HG02870 (cell line): ENCODE results near the gene DAZAP1.

Experiments used
- ATAC-seq: cut with Tn5 transposase; IDR thresholded peaks from one replicate; pipeline ENCODE4 v1.9.1; 2021; ENCODE audit warnings: mild to moderate bottlenecking, moderate library complexity; ENCODE audit not compliant: unreplicated experiment

DAZAP1 gene

GRCh38 chr19:1455336-1456120, 48.1 kb downstream of the DAZAP1 start:
- no peak for ATAC-seq

DNA sequence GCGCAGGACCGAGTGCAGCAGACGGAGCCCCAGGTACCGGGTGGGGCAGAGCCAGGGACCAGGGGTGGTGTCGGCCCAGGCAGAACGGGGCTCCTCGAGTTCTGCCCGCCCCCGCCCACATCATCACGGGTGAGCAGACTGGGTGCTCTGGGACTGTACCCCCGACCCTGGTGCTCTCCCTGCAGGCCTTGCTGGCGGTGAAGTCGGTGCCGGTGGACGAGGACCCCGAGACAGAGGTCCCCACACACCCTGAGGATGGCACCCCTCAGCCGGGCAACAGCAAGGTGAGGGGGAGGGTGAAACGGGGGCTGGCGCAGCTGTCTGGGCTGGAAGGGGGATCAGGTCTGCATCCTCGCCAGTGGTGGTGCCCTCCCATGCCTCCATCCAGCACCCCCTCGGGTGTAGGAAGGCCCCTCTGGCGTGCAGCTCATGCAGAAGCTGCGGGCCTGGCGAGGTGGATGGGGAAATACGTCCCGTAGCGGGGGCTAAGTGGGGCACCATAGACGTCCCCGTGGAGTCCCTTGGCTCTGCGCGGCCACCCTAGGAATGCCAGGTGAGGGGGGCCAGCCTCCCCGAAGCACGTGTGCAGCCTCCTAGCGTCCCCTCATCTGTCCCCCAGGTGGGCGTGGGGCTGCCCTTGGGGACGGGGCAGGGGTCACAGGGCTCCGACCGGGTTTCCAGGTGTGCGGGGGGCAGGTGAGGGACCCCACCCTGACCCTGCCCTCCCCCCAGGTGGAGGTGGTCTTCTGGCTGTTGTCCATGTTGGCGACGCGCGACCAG, 48.9 kb downstream of the DAZAP1 start:
- no peak for ATAC-seq

GRCh38 chr19:1457031-1457739, 49.8 kb downstream of the DAZAP1 start:
- ATAC-seq, result no peak

- no peak for ATAC-seq
These were observed 50.5 kb downstream of the DAZAP1 start for GRCh38 chr19:1457892-1458291.

GRCh38 chr19:1459479-1459878, 52.1 kb downstream of the DAZAP1 start:
- no peak for ATAC-seq

GRCh38 chr19:1460033-1460995, 52.9 kb downstream of the DAZAP1 start:
- no peak for ATAC-seq

DNA sequence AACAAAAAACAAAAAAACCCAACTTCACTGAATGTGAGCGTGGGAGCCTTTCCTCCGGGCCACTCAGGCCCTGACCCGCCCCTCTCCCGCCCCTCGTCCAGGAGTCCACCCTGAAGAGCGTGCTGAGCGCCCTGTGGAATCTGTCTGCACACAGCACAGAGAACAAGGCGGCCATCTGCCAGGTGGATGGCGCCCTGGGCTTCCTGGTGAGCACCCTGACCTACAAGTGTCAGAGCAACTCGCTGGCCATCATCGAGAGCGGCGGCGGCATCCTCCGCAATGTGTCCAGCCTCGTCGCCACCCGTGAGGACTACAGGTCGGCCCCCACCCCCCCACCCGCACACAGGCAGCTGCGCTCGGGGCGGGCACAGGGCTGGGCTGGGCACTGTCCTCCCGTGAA, 54.5 kb downstream of the DAZAP1 start:
- no peak for ATAC-seq

DNA sequence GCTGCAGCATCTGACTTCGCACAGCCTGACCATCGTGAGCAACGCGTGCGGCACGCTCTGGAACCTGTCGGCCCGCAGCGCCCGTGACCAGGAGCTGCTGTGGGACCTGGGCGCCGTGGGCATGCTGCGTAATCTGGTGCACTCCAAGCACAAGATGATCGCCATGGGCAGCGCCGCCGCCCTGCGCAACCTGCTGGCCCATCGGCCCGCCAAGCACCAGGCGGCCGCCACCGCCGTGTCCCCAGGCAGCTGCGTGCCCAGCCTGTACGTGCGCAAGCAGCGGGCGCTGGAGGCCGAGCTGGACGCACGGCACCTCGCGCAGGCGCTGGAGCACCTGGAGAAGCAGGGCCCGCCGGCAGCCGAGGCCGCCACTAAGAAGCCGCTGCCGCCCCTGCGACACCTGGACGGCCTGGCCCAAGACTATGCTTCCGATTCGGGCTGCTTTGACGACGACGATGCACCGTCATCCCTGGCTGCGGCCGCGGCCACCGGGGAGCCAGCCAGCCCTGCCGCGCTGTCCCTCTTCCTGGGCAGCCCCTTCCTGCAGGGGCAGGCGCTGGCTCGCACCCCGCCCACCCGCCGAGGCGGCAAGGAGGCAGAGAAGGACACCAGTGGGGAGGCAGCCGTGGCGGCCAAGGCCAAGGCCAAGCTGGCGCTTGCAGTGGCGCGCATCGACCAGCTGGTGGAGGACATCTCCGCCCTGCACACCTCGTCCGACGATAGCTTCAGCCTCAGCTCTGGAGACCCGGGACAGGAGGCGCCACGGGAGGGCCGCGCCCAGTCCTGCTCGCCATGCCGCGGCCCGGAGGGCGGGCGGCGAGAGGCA, 58.0 kb downstream of the DAZAP1 start:
- no peak for ATAC-seq

GRCh38 chr19:1466018-1466460, 58.7 kb downstream of the DAZAP1 start:
- ATAC-seq, result no peak

DNA sequence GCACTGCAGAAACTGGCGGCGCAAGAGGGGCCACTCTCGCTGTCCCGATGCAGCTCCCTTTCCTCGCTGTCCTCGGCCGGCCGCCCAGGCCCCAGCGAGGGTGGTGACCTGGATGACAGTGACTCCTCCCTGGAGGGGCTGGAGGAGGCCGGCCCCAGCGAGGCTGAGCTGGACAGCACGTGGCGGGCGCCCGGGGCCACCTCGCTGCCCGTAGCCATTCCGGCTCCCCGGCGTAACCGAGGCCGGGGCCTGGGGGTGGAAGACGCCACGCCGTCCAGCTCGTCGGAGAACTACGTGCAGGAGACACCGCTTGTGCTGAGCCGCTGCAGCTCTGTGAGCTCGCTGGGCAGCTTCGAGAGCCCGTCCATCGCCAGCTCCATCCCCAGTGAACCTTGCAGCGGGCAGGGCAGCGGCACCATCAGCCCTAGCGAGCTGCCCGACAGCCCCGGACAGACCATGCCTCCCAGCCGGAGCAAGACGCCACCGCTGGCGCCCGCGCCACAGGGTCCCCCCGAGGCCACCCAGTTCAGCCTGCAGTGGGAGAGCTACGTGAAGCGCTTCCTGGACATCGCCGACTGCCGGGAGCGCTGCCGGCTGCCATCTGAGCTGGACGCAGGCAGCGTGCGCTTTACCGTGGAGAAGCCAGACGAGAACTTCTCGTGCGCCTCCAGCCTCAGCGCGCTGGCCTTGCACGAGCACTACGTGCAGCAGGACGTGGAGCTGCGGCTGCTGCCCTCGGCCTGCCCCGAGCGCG, 59.3 kb downstream of the DAZAP1 start:
- ATAC-seq, result no peak

DNA sequence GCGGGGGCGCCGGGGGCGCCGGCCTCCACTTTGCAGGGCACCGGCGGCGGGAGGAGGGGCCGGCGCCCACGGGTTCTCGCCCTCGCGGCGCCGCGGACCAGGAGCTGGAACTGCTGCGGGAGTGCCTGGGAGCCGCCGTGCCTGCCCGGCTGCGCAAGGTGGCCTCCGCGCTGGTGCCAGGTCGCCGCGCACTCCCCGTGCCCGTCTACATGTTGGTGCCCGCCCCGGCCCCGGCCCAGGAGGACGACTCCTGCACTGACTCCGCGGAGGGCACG, 59.8 kb downstream of the DAZAP1 start:
- ATAC-seq, result no peak

DNA sequence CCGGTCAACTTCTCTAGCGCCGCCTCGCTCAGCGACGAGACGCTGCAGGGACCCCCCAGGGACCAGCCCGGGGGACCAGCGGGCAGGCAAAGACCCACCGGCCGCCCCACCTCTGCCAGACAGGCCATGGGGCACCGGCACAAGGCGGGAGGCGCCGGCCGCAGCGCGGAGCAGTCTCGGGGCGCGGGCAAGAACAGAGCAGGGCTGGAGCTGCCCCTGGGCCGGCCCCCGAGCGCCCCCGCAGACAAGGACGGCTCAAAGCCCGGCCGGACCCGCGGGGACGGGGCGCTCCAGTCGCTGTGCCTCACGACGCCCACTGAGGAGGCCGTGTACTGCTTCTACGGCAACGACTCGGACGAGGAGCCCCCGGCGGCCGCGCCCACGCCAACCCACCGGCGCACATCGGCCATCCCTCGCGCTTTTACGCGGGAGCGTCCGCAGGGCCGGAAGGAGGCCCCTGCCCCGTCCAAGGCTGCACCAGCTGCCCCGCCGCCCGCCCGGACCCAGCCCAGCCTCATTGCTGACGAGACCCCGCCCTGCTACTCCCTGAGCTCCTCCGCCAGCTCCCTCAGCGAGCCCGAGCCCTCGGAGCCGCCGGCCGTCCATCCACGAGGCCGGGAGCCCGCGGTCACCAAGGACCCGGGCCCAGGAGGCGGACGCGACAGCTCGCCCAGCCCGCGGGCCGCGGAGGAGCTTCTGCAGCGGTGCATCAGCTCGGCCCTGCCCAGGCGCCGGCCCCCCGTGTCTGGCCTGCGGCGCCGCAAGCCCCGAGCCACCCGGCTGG, 60.3 kb downstream of the DAZAP1 start:
- ATAC-seq, result no peak

DNA sequence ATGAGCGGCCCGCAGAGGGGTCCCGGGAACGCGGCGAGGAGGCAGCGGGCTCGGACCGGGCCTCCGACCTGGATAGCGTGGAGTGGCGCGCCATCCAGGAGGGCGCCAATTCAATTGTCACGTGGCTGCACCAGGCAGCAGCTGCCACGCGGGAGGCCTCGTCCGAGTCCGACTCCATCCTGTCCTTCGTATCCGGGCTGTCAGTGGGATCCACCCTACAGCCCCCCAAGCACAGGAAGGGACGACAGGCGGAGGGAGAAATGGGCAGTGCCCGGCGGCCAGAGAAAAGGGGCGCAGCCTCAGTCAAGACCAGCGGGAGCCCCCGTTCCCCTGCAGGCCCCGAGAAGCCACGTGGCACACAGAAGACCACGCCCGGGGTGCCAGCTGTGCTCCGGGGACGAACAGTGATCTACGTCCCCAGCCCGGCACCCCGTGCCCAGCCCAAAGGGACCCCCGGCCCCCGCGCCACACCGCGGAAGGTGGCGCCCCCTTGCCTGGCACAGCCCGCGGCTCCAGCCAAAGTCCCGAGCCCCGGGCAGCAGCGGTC, 61.0 kb downstream of the DAZAP1 start:
- ATAC-seq, result no peak

DNA sequence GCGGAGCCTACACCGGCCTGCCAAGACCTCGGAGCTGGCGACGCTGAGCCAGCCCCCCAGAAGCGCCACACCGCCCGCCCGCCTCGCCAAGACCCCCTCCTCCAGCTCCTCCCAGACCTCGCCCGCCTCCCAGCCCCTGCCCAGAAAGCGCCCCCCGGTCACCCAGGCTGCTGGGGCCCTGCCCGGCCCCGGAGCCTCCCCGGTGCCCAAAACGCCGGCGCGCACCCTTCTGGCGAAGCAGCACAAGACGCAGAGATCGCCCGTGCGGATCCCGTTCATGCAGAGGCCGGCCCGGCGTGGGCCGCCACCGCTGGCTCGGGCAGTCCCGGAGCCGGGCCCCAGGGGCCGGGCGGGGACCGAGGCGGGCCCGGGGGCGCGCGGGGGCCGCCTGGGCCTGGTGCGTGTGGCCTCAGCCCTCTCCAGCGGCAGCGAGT, 61.5 kb downstream of the DAZAP1 start:
- ATAC-seq, result no peak

DNA sequence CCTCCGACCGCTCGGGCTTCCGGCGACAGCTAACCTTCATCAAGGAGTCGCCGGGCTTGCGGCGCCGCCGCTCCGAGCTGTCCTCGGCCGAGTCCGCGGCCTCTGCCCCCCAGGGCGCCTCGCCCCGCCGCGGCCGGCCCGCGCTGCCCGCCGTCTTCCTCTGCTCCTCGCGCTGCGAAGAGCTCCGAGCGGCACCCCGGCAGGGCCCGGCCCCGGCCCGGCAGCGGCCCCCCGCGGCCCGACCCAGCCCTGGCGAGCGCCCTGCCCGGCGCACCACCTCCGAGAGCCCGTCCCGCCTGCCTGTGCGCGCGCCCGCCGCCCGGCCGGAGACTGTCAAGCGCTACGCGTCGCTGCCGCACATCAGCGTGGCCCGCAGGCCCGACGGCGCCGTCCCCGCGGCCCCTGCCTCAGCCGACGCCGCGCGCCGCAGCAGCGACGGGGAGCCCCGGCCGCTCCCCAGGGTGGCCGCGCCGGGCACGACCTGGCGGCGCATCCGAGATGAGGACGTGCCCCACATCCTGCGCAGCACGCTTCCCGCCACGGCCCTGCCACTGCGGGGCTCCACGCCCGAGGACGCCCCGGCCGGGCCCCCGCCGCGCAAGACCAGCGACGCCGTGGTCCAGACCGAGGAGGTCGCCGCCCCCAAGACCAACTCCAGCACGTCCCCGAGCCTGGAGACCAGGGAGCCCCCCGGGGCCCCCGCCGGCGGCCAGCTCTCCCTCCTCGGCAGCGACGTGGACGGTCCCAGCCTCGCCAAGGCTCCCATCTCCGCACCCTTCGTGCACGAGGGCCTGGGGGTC, 62.1 kb downstream of the DAZAP1 start:
- no peak for ATAC-seq

DNA sequence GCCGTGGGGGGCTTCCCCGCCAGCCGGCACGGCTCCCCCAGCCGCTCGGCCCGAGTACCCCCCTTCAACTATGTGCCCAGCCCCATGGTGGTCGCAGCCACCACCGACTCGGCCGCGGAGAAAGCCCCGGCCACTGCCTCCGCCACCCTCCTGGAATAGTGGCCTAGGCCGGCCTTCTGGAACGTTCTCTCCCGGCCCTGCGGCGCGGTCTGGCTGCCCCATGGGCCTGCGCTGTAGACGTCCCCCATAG, 62.6 kb downstream of the DAZAP1 start:
- no peak for ATAC-seq

GRCh38 chr19:1470305-1471009, 63.1 kb downstream of the DAZAP1 start:
- no peak for ATAC-seq
